HEK293 (cell line): ENCODE results near the gene B4GALNT3.

Source experiments
- CTCF ChIA-PET: fragments of 350-600 bp; formaldehyde crosslinking; extraction: SDS; loops from one replicate; lab custom pipeline; 2021; ENCODE audit warnings: antibody characterized with exemption; lab: Yijun Ruan, JAX
- POLR2A ChIA-PET: fragments of 300-600 bp; formaldehyde crosslinking; extraction: SDS; loops from one replicate; lab custom pipeline; 2020; ENCODE audit warnings: antibody characterized with exemption, inconsistent platforms; lab: Yijun Ruan, JAX
- H3K27ac ChIP-seq: fragments of 200-500 bp; sonication (Bioruptor generic); 2 replicates; pipeline ENCODE4 v1.5.1; 2014; ENCODE audit warnings: low read depth, low read length, control low read depth, inconsistent platforms; ENCODE audit errors: extremely low read depth
- H3K36me3 ChIP-seq, 2 experiments: fragments of 200-500 bp in 1 of 2; sonication (Bioruptor generic) in 1 of 2; 1 replicate in 1 of 2; 2 replicates in 1 of 2; pipeline ENCODE4 v1.5.1; 2014 to 2017; ENCODE audit warnings: inconsistent platforms in 2 of 2, low read length in 2 of 2; ENCODE audit not compliant: control insufficient read depth in 2 of 2, insufficient read depth in 1 of 2
- H3K4me1 ChIP-seq: fragments of 200-500 bp; sonication (Bioruptor generic); 2 replicates; pipeline ENCODE4 v1.5.1; 2014; ENCODE audit warnings: mild to moderate bottlenecking, low read length, inconsistent platforms; ENCODE audit not compliant: control insufficient read depth, insufficient read depth
- H3K4me3 ChIP-seq: 2 replicates; pipeline ENCODE4 v1.5.1; 2011; ENCODE audit warnings: low read depth, mild to moderate bottlenecking, control low read depth, low read length, moderate library complexity
- H3K9me3 ChIP-seq: fragments of 200-500 bp; sonication (Bioruptor generic); 2 replicates; pipeline ENCODE4 v1.5.1; 2014; ENCODE audit warnings: low read depth, low read length, inconsistent platforms; ENCODE audit not compliant: control insufficient read depth, insufficient read depth
- EGR2 ChIP-seq: fragments of 450-650 bp; formaldehyde crosslinking; IDR thresholded peaks from 2 replicates; pipeline ENCODE4 v1.5.1; 2016; ENCODE audit warnings: low read depth, missing biosample characterization, missing genetic modification characterization
- KLF7 ChIP-seq: fragments of 450-650 bp; formaldehyde crosslinking; IDR thresholded peaks from 2 replicates; pipeline ENCODE4 v1.5.1; 2016; ENCODE audit warnings: missing biosample characterization, missing genetic modification characterization, borderline replicate concordance
- SP2 ChIP-seq: fragments of 450-650 bp; formaldehyde crosslinking; IDR thresholded peaks from 2 replicates; pipeline ENCODE4 v1.5.1; 2016; ENCODE audit warnings: missing biosample characterization, missing genetic modification characterization
- ZBTB21 ChIP-seq: fragments of 450-650 bp; formaldehyde crosslinking; IDR thresholded peaks from 2 replicates; pipeline ENCODE4 v1.5.1; 2017; ENCODE audit warnings: missing biosample characterization, missing genetic modification characterization
- ZBTB48 ChIP-seq: fragments of 450-650 bp; formaldehyde crosslinking; IDR thresholded peaks from 2 replicates; pipeline ENCODE4 v1.5.1; 2016; ENCODE audit warnings: missing biosample characterization, missing genetic modification characterization
- ZBTB8A ChIP-seq: fragments of 450-650 bp; formaldehyde crosslinking; IDR thresholded peaks from 2 replicates; pipeline ENCODE4 v1.5.1; 2016; ENCODE audit warnings: missing biosample characterization, missing genetic modification characterization
- ZFHX2 ChIP-seq: fragments of 450-650 bp; formaldehyde crosslinking; conservative IDR thresholded peaks from 2 replicates; pipeline ENCODE4 v1.5.1; 2016; ENCODE audit warnings: missing biosample characterization, missing genetic modification characterization
- ZFP3 ChIP-seq: fragments of 450-650 bp; formaldehyde crosslinking; IDR thresholded peaks from 2 replicates; pipeline ENCODE4 v1.5.1; 2016; ENCODE audit warnings: low read depth, missing biosample characterization, missing genetic modification characterization
- ZNF112 ChIP-seq: fragments of 450-650 bp; formaldehyde crosslinking; IDR thresholded peaks from 2 replicates; pipeline ENCODE4 v1.5.0; 2017; ENCODE audit warnings: missing biosample characterization, missing genetic modification characterization
- ZNF138 ChIP-seq: fragments of 450-650 bp; formaldehyde crosslinking; IDR thresholded peaks from 2 replicates; pipeline ENCODE4 v1.5.1; 2016; ENCODE audit warnings: missing biosample characterization, missing genetic modification characterization, borderline replicate concordance
- ZNF157 ChIP-seq: fragments of 450-650 bp; formaldehyde crosslinking; IDR thresholded peaks from 2 replicates; pipeline ENCODE4 v1.5.1; 2016; ENCODE audit warnings: missing biosample characterization, missing genetic modification characterization
- ZNF239 ChIP-seq: fragments of 450-650 bp; formaldehyde crosslinking; IDR thresholded peaks from 2 replicates; pipeline ENCODE4 v1.5.1; 2016; ENCODE audit warnings: missing biosample characterization, missing genetic modification characterization
- ZNF324 ChIP-seq: fragments of 450-650 bp; formaldehyde crosslinking; IDR thresholded peaks from 2 replicates; pipeline ENCODE4 v1.5.1; 2016; ENCODE audit warnings: missing biosample characterization, missing genetic modification characterization
- ZNF398 ChIP-seq: fragments of 450-650 bp; formaldehyde crosslinking; IDR thresholded peaks from 2 replicates; pipeline ENCODE4 v1.5.1; 2017; ENCODE audit warnings: missing biosample characterization, missing genetic modification characterization
- ZNF530 ChIP-seq: fragments of 450-650 bp; formaldehyde crosslinking; IDR thresholded peaks from 2 replicates; pipeline ENCODE4 v1.5.1; 2016; ENCODE audit warnings: low read depth, missing biosample characterization, missing genetic modification characterization
- ZNF549 ChIP-seq: fragments of 450-650 bp; IDR thresholded peaks from 2 replicates; pipeline ENCODE4 v1.5.1; 2018; ENCODE audit warnings: missing biosample characterization, missing genetic modification characterization, mild to moderate bottlenecking, inconsistent platforms, moderate library complexity
- ZNF623 ChIP-seq: fragments of 450-650 bp; formaldehyde crosslinking; IDR thresholded peaks from 2 replicates; pipeline ENCODE4 v1.5.1; 2016; ENCODE audit warnings: missing biosample characterization, missing genetic modification characterization
- ZNF629 ChIP-seq: fragments of 450-650 bp; formaldehyde crosslinking; IDR thresholded peaks from 2 replicates; pipeline ENCODE4 v1.5.1; 2017; ENCODE audit warnings: missing biosample characterization, missing genetic modification characterization
- ZNF654 ChIP-seq: fragments of 450-650 bp; formaldehyde crosslinking; IDR thresholded peaks from 2 replicates; pipeline ENCODE4 v1.5.1; 2016; ENCODE audit warnings: low read depth, missing biosample characterization, missing genetic modification characterization
- ZNF670 ChIP-seq: fragments of 450-650 bp; formaldehyde crosslinking; IDR thresholded peaks from 2 replicates; pipeline ENCODE4 v1.5.1; 2016; ENCODE audit warnings: missing biosample characterization, missing genetic modification characterization, low read depth
- ZNF776 ChIP-seq: fragments of 450-650 bp; formaldehyde crosslinking; IDR thresholded peaks from 2 replicates; pipeline ENCODE4 v1.5.0; 2017; ENCODE audit warnings: missing biosample characterization, missing genetic modification characterization, borderline replicate concordance
- TF ChIP-seq, protein P1 (sequence below): fragments of 450-650 bp; formaldehyde crosslinking; IDR thresholded peaks from 2 replicates; pipeline ENCODE4 v1.5.1; 2016; ENCODE audit warnings: missing biosample characterization, missing genetic modification characterization

The B4GALNT3 gene

DNA sequence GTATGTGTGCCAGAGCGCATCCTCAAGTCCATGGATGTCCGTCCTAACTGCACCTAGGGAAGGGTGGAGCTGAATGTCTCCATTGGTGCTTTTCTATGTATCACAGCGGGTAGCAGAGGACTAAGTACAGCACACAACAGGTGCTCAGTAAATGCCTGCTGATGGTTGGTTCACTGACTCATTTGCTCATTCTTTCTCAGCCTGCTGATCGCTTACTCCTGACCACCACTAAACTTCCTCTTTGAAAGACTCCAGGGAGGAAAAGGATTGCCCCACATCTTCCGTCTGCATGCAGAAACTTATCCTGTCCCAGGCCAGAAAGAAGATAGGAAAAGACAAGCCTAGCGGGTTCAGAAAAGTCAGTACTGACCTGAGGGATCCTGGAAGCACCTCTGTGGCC is 66.3 kb downstream of the B4GALNT3 start (continued):
- TF ChIP-seq ZNF398 (tag by site-specific recombination): no peak

- POLR2A ChIA-PET: no interaction called here
- TF ChIP-seq ZBTB48: no peak
- TF ChIP-seq, all 188 proteins: peak for 0
- no peaks in the 10 kb centered on the region for H3K36me3 ChIP-seq
- H3K9me3 ChIP-seq: no peaks in the 10 kb centered on the region
- H3K27ac ChIP-seq: no peak overlapping the region
- no peak overlapping the region for H3K4me3 ChIP-seq
- H3K4me1 ChIP-seq: no peaks in the 10 kb centered on the region
- CTCF ChIA-PET: interaction anchor here (3.7 kb wide), 1 partner anchor 20 kb away, joined by 11 read pairs; no protein-coding TSS in a partner anchor
Observed at GRCh38 chr12:527241-527640, 67.5 kb downstream of the B4GALNT3 start.

- Histone ChIP-seq H3K27ac (no peak overlapping the region), H3K36me3 (no peaks in the 10 kb centered on the region), H3K4me3 (no peak overlapping the region), H3K9me3 (no peaks in the 10 kb centered on the region), H3K4me1 (no peaks in the 10 kb centered on the region)
- CTCF ChIA-PET: interaction anchor here (3.7 kb wide), 1 partner anchor 19 kb away, joined by 11 read pairs; no protein-coding TSS in a partner anchor
- POLR2A ChIA-PET: no interaction called here
- no peak for TF ChIP-seq ZNF670 (tag by site-specific recombination)
- peak; percentile 58 for TF ChIP-seq ZFHX2
- TF ChIP-seq, protein P1, sequence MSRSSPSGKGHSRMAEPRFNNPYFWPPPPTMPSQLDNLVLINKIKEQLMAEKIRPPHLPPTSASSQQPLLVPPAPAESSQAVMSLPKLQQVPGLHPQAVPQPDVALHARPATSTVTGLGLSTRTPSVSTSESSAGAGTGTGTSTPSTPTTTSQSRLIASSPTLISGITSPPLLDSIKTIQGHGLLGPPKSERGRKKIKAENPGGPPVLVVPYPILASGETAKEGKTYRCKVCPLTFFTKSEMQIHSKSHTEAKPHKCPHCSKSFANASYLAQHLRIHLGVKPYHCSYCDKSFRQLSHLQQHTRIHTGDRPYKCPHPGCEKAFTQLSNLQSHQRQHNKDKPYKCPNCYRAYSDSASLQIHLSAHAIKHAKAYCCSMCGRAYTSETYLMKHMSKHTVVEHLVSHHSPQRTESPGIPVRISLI (tag by site-specific recombination): no peak
- peak; percentile 78 for TF ChIP-seq EGR2 (tag by site-specific recombination)
Observed at GRCh38 chr12:527729-528128, 68.0 kb downstream of the B4GALNT3 start.

DNA sequence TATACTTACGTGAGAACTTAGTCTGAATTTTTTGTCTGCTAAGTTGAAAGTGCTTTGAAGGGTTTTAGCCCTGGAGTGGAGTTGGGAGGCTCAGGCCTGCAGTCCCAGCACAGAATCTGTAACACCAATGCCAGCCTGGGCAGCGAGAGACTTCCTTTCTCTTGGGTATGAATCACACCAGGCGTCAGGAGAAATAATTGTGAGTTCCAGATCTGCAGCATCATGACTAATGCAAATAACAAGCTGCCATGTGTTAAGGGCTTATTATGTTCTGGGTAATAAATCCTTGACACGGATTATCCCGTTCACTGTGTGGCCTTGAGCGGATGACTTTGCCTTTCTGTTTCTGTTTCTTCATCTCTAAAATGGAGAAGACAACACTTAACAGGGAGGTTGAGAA is 70.6 kb downstream of the B4GALNT3 start:
- Histone ChIP-seq H3K4me3 (no peak overlapping the region), H3K4me1 (no peaks in the 10 kb centered on the region), H3K27ac (no peak overlapping the region), H3K36me3 (no peaks in the 10 kb centered on the region), H3K9me3 (no peaks in the 10 kb centered on the region)
- TF ChIP-seq ZNF530 (no peak), ZNF776 (no peak), ZBTB8A (tag by site-specific recombination) (no peak), ZNF239 (tag by site-specific recombination) (no peak), ZNF157 (tag by site-specific recombination) (no peak), ZBTB21 (no peak), ZNF112 (tag by site-specific recombination) (no peak), ZFP3 (tag by site-specific recombination) (no peak), KLF7 (tag by site-specific recombination) (no peak), ZNF138 (tag by site-specific recombination) (no peak), ZNF324 (tag by site-specific recombination) (no peak), ZNF549 (tag by site-specific recombination) (no peak), ZNF654 (tag by site-specific recombination) (no peak), ZNF623 (tag by site-specific recombination) (no peak), SP2 (tag by site-specific recombination) (no peak), ZNF629 (tag by site-specific recombination) (no peak)
- ChIA-PET CTCF (interaction anchor here (0.5 to 3.7 kb wide), 6 partner anchors 10 to 88 kb away, joined by 3 to 11 read pairs (median 4); no protein-coding TSS in a partner anchor), POLR2A (no interaction called here)
